ENCODE measurements around the gene FAM83G. TPM values are rescaled to one million over a fixed set of nuclear protein-coding genes. Genes with fewer than 3 reads are reported as not detected.

FAM83G gene
- total RNA-seq, 1 donor from 2014 or later, result 10.2 TPM

Small RNA genes lying within 50 kb of the gene (small RNA-seq; reads per million reads assigned to genes)
- gene AC090286.3 (ENCODE audit: low replicate concordance) (not detected), gene RF00324 (ENCODE audit: low replicate concordance) (not detected)

Other genes with a start within 250 kb of the FAM83G start
- gene TVP23B, start 223.6 kb downstream of the FAM83G start, total RNA-seq, result 35.0 TPM
- gene PRPSAP2, start 146.6 kb downstream of the FAM83G start, total RNA-seq, result 43.1 TPM
- not detected for gene SLC5A10, start 52.6 kb downstream of the FAM83G start, total RNA-seq
- gene GRAP, start 42.2 kb upstream of the FAM83G start, total RNA-seq, result 8.1 TPM
- 3.9 TPM for gene GRAPL, start 122.8 kb upstream of the FAM83G start, total RNA-seq
- gene EPN2, start 232.6 kb upstream of the FAM83G start, total RNA-seq, result 48.8 TPM